ENCODE results near the gene GJC3.
"Not testable (repeated sequence)": the region's sequence is repeated elsewhere in the genome, so short reads cannot be mapped to it uniquely, and the experiment has no call there.

Gene GJC3

DNA sequence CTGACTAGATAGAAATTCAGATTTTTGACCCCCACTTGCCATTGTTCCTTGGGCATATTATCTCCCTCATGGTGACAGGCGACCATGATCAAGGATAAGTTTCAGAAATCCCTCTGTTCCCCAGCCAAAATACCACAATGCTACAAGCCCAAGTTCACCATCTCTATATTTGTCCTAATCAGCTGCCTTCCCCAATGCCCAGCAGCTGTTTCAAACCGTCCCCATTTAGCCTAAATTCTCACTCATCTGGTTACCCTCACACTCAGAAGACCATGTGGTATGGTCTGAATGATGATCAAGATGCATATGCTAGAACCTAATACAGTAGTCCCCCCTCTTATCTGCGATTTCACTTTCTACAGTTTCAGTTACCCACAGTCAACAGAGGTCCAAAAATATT lies 956 bp upstream of the GJC3 start:
- DNase-seq (ENCODE audit: low read depth, low spot score) = no peak

GRCh38 chr7:99929730-99930053 lies 272 bp upstream of the GJC3 start:
- DNase-seq (ENCODE audit: low read depth, low spot score) = no peak

- no peak for DNase-seq (ENCODE audit: low read depth, low spot score)
Measured at GRCh38 chr7:99928188-99928587, 1.2 kb downstream of the GJC3 start.

DNA sequence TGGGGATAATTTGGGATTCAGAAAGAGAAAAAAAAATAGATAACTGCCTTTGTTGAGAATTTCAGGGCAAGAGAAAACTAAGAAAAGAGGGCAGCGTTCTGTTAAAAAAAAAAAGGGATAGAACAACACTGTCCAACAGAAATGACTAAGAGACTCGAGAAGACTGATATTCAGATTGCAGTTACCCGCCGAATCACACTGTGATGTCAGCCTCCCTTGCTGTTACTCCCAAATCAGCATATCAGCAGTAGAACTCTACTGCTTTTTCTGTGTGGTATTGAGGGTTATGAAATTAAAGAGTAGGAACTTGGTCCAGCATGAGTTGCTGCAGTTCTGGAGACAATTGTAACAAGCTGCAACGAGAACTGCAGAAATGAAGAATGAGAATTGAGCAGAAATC lies 1.9 kb downstream of the GJC3 start:
- DNase-seq (ENCODE audit: low read depth, low spot score) = no peak

GRCh38 chr7:99926321-99926720 lies 3.1 kb downstream of the GJC3 start:
- no peak for DNase-seq (ENCODE audit: low read depth, low spot score)

DNA sequence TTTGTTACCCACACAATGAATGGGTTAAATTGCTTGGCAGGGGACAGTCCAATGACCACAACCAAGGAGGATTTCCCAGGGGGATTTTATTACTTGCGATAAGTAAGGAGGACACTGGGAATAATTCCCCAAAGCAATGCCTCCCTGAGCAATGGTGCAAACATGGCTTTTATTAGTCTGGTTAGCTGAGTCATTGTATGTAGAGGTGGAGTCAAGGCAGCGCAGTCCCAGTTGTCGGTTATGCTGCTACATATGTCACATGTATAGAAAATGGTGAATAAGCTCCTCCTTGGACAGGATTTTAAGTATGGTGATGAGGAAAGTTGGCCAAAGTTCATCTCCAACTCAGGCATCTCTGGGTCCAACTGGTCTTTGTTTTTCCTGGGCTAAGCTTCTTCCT lies 6.2 kb downstream of the GJC3 start:
- DNase-seq (ENCODE audit: low read depth, low spot score) = no peak

DNA sequence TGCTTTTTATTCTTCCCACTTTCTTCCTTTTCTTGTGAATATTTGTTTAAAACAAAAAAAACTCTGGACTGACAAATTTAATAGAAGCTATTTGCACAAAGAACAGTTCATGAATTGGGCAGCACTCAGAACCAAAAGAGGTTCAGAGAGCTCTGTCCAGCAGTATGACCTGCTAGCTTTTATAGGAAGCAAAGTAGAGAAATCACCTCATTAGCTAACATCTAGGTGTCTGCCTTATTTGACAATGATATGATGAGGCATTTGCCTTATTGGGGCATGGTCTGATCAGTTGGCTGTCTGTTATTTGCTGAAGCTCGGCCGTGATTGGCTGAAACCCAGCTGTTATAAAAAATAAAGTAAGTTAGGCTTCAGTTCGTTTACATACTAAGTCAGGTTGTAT lies 9.3 kb downstream of the GJC3 start:
- DNase-seq (ENCODE audit: low read depth, low spot score) = no peak

GRCh38 chr7:99919814-99920112 lies 9.7 kb downstream of the GJC3 start:
- DNase-seq (ENCODE audit: low read depth, low spot score) = no peak

DNA sequence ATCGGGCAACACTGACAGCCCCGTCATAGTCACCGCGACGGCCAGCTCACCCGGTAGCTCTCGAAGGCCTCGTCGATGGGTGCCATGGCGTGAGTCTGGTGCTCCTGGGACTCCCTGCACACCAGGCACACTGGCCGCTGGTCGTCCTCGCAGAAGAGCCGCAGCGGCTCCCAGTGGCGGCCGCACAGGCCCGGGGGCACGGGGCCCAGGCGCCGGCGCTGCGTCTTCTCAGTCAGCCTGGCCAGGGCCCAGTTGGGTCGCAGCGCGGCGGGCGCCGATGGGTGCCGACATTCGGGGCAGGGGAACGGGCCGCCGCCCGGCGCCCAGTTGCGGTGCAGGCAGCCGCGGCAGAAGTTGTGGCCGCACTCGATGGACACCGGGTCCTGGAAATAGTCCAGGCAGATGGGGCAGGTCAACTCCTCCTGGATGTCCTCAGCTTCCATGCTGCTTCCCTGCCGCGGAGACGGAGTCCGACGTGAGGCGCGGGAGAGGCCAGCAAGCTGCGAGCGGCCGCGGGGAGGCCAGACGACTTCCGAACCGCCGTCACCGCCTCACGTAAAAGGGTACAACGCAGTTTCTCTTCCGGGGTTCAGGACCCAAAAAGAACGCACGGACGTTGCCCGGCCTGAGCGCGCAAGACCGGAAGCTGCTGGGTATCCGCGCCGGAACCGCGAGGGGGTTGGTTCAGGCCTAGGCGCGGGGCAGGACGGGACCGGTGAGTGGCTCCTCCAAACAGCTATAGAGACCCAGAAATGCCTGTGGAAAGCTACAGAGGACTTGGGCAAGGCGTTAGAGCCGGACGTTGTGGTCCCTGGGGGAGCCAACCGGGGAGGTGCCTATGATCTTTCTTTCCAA lies 10.2 kb downstream of the GJC3 start, which contains the start of gene TRIM4:
Gene TRIM4 (minus strand): TSS at position 572 of the 855 bp plus-strand sequence. CDS start 129 bp downstream, at position 443.
- DNase-seq (ENCODE audit: low read depth, low spot score) = peak; percentile 66

DNA sequence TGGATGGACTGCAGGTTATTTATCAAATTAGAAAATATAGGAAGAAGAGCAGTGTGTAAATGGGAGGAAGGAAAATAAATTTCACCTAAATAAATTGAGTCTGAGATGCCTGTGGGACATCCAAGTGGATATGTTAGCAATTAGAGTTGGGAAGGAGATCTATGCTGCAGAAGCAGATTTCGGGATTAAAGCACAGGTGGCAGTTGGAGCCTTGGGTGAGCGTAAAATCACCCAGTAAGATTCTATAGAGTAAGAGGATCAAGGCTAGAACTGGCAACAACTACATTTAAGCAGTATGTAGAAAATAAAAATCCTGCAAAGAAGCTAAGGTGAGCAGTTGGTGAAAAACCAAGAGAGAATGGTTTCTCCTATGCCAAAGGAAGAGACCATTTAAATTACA lies 18.4 kb downstream of the GJC3 start:
- DNase-seq (ENCODE audit: low read depth, low spot score) = no peak

GRCh38 chr7:99901581-99901980 lies 27.8 kb downstream of the GJC3 start:
- DNase-seq (ENCODE audit: low read depth, low spot score) = no peak

- DNase-seq (ENCODE audit: low read depth, low spot score) = no peak
Measured at GRCh38 chr7:99899830-99900519, 29.4 kb downstream of the GJC3 start.

- DNase-seq (ENCODE audit: low read depth, low spot score) = no peak
Measured at GRCh38 chr7:99898836-99899235, 30.6 kb downstream of the GJC3 start.

DNA sequence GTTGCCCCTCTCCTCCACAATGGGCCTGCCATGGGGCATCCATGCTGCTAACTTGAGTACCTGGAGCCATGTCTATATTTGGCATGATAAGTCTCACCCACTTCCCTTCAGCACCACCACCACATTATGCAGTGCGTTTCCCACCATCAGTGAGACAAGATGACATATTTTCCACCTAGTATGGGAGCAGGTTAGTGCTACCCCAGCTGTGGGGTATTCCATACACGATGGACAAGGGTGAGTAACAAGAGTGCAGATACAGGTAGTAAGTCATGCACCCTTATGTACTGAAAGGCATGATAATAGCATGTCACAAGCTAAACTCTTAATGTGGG lies 31.4 kb downstream of the GJC3 start:
- DNase-seq (ENCODE audit: low read depth, low spot score) = no peak

DNA sequence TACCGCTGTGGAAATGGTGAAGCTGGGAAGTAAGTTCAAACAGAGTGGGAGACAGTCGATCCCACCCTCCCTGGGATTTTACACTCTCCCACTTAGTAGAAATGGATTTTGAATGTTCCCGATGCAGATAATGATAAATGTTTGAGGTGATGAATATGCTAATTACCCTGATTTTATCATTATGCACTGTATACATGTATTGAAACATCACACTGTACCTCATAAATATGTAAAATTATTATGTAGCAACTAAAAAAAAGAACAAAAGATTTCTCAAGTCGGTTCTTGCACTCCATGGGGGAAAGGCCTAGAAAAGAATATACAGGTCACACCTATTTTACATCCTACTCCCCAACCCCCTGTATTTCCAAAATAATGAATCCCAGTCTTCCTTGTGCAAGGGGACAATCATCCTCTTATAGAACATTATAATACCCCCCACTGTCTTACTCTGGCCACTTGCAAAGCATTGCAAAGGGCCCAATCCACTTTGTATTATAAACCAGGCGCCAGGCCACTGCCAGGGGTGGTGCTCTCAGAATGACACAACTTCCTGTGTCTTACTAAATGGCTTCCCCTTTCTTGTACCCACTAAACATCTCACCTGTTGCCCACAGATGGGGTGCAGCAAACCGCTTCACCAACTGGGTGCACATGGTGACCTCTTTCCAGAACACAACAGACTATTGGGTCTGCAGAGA lies 31.9 kb downstream of the GJC3 start:
- no peak for DNase-seq (ENCODE audit: low read depth, low spot score)

GRCh38 chr7:99894738-99895137 lies 34.7 kb downstream of the GJC3 start:
- DNase-seq (ENCODE audit: low read depth, low spot score) = no peak

DNA sequence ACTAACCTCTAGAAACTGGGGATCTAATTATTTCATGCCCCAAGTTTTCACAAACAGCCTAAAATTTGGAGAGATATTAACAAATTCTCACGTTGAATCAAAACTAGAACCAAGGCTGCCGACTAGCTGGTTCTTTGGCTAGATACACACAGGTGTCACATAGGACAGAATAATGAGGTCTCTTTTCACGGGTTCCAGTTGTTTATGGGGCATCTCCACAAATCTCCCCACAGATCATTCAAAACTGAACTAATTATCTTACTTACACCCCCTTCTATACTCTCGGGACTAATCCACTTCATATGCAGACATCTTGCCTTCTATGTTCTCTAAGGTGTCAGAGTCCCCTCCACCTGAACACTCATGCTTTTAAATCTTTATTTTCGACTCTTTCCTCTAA lies 36.1 kb downstream of the GJC3 start:
- DNase-seq (ENCODE audit: low read depth, low spot score) = no peak

GRCh38 chr7:99890348-99890747 lies 39.1 kb downstream of the GJC3 start:
- DNase-seq (ENCODE audit: low read depth, low spot score) = not testable (repeated sequence)

- not testable (repeated sequence) for DNase-seq (ENCODE audit: low read depth, low spot score)
Measured at GRCh38 chr7:99888366-99888765, 41.1 kb downstream of the GJC3 start.

GRCh38 chr7:99881370-99881769 lies 48.0 kb downstream of the GJC3 start:
- DNase-seq (ENCODE audit: low read depth, low spot score) = no peak

DNA sequence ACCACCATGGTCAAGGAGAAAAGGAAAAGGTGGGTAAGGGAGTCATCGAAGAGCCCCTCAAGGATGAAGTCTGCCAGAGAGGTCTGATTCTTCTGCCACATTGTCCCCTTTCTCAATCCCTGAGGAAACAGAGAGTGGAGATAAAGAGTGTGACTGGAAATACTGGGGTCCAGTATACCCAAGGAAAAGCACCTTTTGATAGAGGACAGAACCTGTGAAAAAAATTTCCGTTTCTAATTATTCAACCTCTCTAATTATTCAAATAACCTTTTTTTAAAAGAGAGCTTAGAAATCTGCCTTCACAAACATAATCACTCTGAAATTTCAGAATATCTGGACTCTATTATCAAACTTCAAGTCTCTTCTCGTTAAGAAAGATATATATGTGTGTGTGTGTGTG lies 52.5 kb downstream of the GJC3 start, which contains the start of gene OR2AE1:
Gene OR2AE1 (minus strand): TSS at position 101 of the 400 bp plus-strand sequence. CDS start 0 bp downstream, at position 101.
- no peak for DNase-seq (ENCODE audit: low read depth, low spot score)

GRCh38 chr7:99876491-99876890 lies 52.9 kb downstream of the GJC3 start:
- DNase-seq (ENCODE audit: low read depth, low spot score) = no peak

All from brain pericyte (primary cell).